K562 (cell line): ENCODE measurements around the gene CPOX. TPM values are rescaled to one million over a fixed set of nuclear protein-coding genes. Genes with fewer than 3 reads are reported as not detected.
A peak's percentile ranks its signal among the peaks of the same experiment; 100 is the strongest.

Source experiments
- BRF2 ChIP-seq: IDR thresholded peaks from 3 replicates; pipeline ENCODE4 v1.6.1; 2011; ENCODE audit warnings: borderline replicate concordance, mild to moderate bottlenecking; ENCODE audit not compliant: insufficient read length, insufficient read depth
- CCNT2 ChIP-seq: IDR thresholded peaks from 2 replicates; pipeline ENCODE4 v1.6.1; 2011; ENCODE audit warnings: borderline replicate concordance, low read depth, mild to moderate bottlenecking, moderate library complexity, mixed read lengths, low read length; ENCODE audit not compliant: insufficient read length; ENCODE audit errors: extremely low read depth
- CTBP1 ChIP-seq: fragments of 450-650 bp; IDR thresholded peaks from 2 replicates; pipeline ENCODE4 v1.6.1; 2016; ENCODE audit warnings: borderline replicate concordance
- ELK3 ChIP-seq: fragments of 450-650 bp; formaldehyde crosslinking; IDR thresholded peaks from 2 replicates; pipeline ENCODE4 v1.4.0; 2020; ENCODE audit warnings: mild to moderate bottlenecking
- GATA2 ChIP-seq: sonication (generic); formaldehyde crosslinking; IDR thresholded peaks from 2 replicates; pipeline ENCODE4 v1.4.0; 2020; ENCODE audit warnings: mild to moderate bottlenecking, missing genetic modification reagents
- HNRNPUL1 ChIP-seq: fragments of 200-400 bp; formaldehyde crosslinking; IDR thresholded peaks from 2 replicates; pipeline ENCODE4 v1.6.1; 2017; ENCODE audit warnings: low read length
- KDM1A ChIP-seq, 2 experiments: fragments of 450-650 bp; IDR thresholded peaks; 2 replicates each; pipeline ENCODE4 v1.6.1; 2016; ENCODE audit warnings: mild to moderate bottlenecking in 2 of 2
- MTA2 ChIP-seq: fragments of 450-650 bp; IDR thresholded peaks from 2 replicates; pipeline ENCODE4 v1.6.1; 2016; ENCODE audit warnings: low read depth
- MYNN ChIP-seq, 2 experiments: sonication (generic); formaldehyde crosslinking in 1 of 2; IDR thresholded peaks; 2 replicates each; pipeline versions ENCODE4 v1.5.0 to v1.6.1; 2016 to 2020; ENCODE audit warnings: antibody characterized with exemption in 1 of 2, missing genetic modification reagents in 1 of 2
- NRF1 ChIP-seq, 2 experiments: fragments of 450-650 bp; IDR thresholded peaks in 1 of 2; conservative IDR thresholded peaks in 1 of 2; 2 replicates each; pipeline ENCODE4 v1.6.1; 2014; ENCODE audit warnings: mild to moderate bottlenecking in 2 of 2
- RNF2 ChIP-seq: sonication (generic); IDR thresholded peaks from 2 replicates; pipeline ENCODE4 v1.6.1; 2016
- TCF3 ChIP-seq: sonication (generic); formaldehyde crosslinking; IDR thresholded peaks from 2 replicates; pipeline ENCODE4 v1.4.0; 2020; ENCODE audit warnings: mild to moderate bottlenecking, missing genetic modification reagents
- YY1 ChIP-seq, 3 experiments: IDR thresholded peaks; 2 replicates each; pipeline ENCODE4 v1.6.1; 2011; ENCODE audit warnings: low read length in 2 of 3, mild to moderate bottlenecking in 2 of 3, moderate library complexity in 2 of 3, borderline replicate concordance in 1 of 3, control low read depth in 1 of 3, low read depth in 1 of 3; ENCODE audit not compliant: insufficient read depth in 3 of 3, insufficient replicate concordance in 2 of 3, control insufficient read depth in 1 of 3, insufficient read length in 1 of 3; ENCODE audit errors: extremely low read depth in 1 of 3
- ZMIZ1 ChIP-seq, 2 experiments: fragments of 150-350 bp in 1 of 2; IDR thresholded peaks; 2 replicates each; pipeline ENCODE4 v1.6.1; 2012 to 2016; ENCODE audit warnings: low read depth in 2 of 2, low read length in 2 of 2, mild to moderate bottlenecking in 1 of 2, moderate library complexity in 1 of 2
- ZNF592 ChIP-seq: fragments of 450-650 bp; IDR thresholded peaks from 2 replicates; pipeline ENCODE4 v1.6.1; 2017; ENCODE audit warnings: antibody characterized with exemption, mild to moderate bottlenecking
- ZNF668 ChIP-seq: fragments of 250-450 bp; sonication (Bioruptor Pico); IDR thresholded peaks from 2 replicates; pipeline ENCODE4 v1.8.0; 2022; ENCODE audit warnings: mild to moderate bottlenecking, inconsistent platforms
- ZNF717 ChIP-seq: fragments of 250-450 bp; sonication (Bioruptor Pico); IDR thresholded peaks from 2 replicates; pipeline ENCODE4 v1.5.0; 2021
- ZNF76 ChIP-seq: fragments of 250-450 bp; sonication (Bioruptor Pico); IDR thresholded peaks from 2 replicates; pipeline ENCODE4 v1.4.0; 2020; ENCODE audit warnings: mild to moderate bottlenecking, moderate library complexity, borderline replicate concordance
- polyA plus RNA-seq, 8 experiments: library from polyadenylated mRNA; depleted of rRNA in 4 of 8; stranded (reverse) in 5 of 8; unstranded in 3 of 8; fragments of >200 nt; fragmentation: Nextera tagmentation in 2 of 8; fragmentation: Illumina TruSeq in 1 of 8; extraction: Ambion mirVana in 2 of 8; extraction: Trizol in 1 of 8; gene quantifications; 2 replicates each; pipeline versions ENCODE4 v1.2.1 to v1.2.3, GENCODE V29; 2011 to 2014; ENCODE audit warnings: inconsistent platforms in 1 of 8, missing spikeins in 1 of 8
- total RNA-seq, 7 experiments: library from RNA; depleted of rRNA in 6 of 7; stranded (reverse); fragments of >200 nt in 6 of 7; fragmentation: Illumina TruSeq in 2 of 7; extraction: Trizol in 2 of 7; gene quantifications; 2 replicates each; pipeline versions ENCODE4 v1.2.1 to v1.2.3, GENCODE V29; 2011 to 2021; ENCODE audit warnings: low replicate concordance in 1 of 7

The CPOX gene
- total and polyA plus RNA-seq, 9 of the 15 experiments (the other 6 are each of a cell fraction or from before 2014, with no cell fraction given): 14.6 to 82.1 (median 24.8) TPM

GRCh38 chr3:98551754-98552153, 41.7 kb downstream of the CPOX start (continued):
- TF ChIP-seq ZNF592 (peak; percentile 80), CCNT2 (peak; percentile 59), ZNF76 (CRISPR knock-in tag) (no peak), MYNN (IDR thresholded peaks at IDR 0.05) (no peak), MYNN (CRISPR knock-in tag; IDR thresholded peaks at IDR 0.05) (no peak), YY1 (IDR thresholded peaks at IDR 0.05; ENCODE audit: borderline replicate concordance in 1 of 3, control insufficient read depth in 1 of 3, extremely low read depth in 1 of 3, insufficient read depth in 3 of 3, insufficient read length in 1 of 3, insufficient replicate concordance in 2 of 3, low read depth in 1 of 3, low read length in 2 of 3) (no peak), HNRNPUL1 (no peak), ZMIZ1 (IDR thresholded peaks at IDR 0.05; ENCODE audit: low read depth in 2 of 2, low read length in 2 of 2) (0 out of 4 replicates have a peak, but pooled peaks of 1 of the 2 experiments have one; percentile 19), KDM1A (IDR thresholded peaks at IDR 0.05) (peak; percentile 45 to 58; a peak in 2 of 4 replicates), ELK3 (CRISPR knock-in tag) (no peak), CTBP1 (no peak; the same call in 1 of the 2 replicates), RNF2 (no peak), ZNF717 (no peak), TCF3 (peak; percentile 76), GATA2 (CRISPR knock-in tag) (0 out of 2 replicates have a peak, but pooled peaks have one; percentile 28), MTA2 (peak; percentile 57; the same call in 1 of the 2 replicates), BRF2 (no peak), ZNF668 (CRISPR knock-in tag) (no peak), NRF1 (conservative IDR thresholded peaks at IDR 0.05 in 1 of 2, IDR thresholded peaks at IDR 0.05 in 1 of 2) (no peak)
